SK-N-MC (cell line): ENCODE data around the gene RAB39B.

Source experiments
- EZH2 ChIP-seq: fragments of 200-600 bp; sonication (generic); IDR thresholded peaks from one replicate; pipeline ENCODE4 v1.6.1; 2017; ENCODE audit warnings: antibody characterized with exemption
- FOXP2 ChIP-seq: optimal IDR thresholded peaks from 2 replicates; pipeline ENCODE3; 2011; ENCODE audit warnings: mild to moderate bottlenecking, moderate library complexity; ENCODE audit not compliant: insufficient read depth; ENCODE audit errors: extremely low read length, control extremely low read depth
- POLR2AphosphoS5 ChIP-seq: IDR thresholded peaks from 2 replicates; pipeline ENCODE4 v1.6.1; 2012; ENCODE audit warnings: mild to moderate bottlenecking, low read depth, low read length, borderline replicate concordance

DNA sequence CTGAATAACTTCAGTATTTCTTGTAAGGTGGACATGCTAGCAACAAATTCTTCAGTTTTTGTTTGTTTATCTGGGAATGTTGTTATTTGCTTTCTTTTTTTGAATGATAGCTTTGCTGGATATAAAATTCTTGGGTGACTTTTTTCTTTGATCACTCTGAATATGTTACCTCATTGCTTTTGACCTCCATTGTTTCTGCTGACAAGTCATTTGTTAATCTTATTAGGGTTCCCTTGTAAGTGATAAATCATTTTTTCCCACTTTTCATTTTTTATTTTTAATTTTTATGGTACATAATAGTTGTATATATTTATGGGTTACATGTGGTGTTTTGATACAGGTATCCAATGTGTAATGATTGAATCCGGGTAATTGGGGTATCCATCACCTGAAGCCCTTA lies 6.7 kb upstream of the RAB39B start:
- TF ChIP-seq POLR2AphosphoS5 = no peak
- TF ChIP-seq EZH2 = no peak
- TF ChIP-seq FOXP2 = no peak
